ENCODE measurements around the gene NSUN3.

The NSUN3 gene

DNA sequence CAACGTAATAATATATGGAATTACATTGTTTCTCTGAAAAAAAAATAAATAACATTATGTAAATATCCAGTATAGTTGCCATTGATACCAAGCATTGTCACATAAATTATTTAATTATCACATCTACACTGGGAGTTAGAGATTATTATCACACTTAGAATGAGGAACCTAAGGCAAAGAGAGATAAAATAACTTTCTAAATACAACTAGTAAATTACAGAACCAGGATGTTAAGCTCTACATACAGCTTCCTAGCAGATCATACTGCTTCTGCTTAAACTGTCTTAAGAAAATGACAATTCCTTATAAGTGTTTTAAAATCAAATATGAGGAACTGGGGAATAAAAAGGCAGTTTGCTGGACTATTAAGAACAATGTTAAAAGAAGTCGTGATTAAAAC lies 104.5 kb downstream of the NSUN3 start:
- DNase-seq (ENCODE audit: low read depth) = no peak

DNA sequence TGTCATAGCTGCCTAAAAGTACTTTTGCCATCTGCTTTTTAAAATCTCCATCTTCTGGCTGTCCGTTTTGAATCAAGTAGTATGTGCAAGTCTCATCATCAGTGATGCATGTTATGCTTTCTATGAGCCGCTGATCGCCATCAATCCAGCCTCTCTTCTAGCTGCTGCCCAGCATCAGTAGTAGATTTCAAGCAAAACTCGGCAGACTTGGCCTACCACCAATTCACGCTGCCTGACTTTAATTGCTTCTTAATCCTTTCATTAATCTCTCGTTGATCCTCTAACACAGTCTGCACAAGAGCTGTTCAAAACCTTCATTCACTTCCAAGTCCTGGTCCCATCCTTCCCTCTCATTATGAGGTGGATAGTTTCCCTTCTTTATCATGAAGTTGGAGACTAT lies 104.9 kb downstream of the NSUN3 start:
- TF ChIP-seq, protein P1, sequence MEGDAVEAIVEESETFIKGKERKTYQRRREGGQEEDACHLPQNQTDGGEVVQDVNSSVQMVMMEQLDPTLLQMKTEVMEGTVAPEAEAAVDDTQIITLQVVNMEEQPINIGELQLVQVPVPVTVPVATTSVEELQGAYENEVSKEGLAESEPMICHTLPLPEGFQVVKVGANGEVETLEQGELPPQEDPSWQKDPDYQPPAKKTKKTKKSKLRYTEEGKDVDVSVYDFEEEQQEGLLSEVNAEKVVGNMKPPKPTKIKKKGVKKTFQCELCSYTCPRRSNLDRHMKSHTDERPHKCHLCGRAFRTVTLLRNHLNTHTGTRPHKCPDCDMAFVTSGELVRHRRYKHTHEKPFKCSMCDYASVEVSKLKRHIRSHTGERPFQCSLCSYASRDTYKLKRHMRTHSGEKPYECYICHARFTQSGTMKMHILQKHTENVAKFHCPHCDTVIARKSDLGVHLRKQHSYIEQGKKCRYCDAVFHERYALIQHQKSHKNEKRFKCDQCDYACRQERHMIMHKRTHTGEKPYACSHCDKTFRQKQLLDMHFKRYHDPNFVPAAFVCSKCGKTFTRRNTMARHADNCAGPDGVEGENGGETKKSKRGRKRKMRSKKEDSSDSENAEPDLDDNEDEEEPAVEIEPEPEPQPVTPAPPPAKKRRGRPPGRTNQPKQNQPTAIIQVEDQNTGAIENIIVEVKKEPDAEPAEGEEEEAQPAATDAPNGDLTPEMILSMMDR (IDR thresholded peaks at IDR 0.05; ENCODE audit: control insufficient read depth, extremely low read depth, insufficient read depth) = no peak
- no peak for DNase-seq (ENCODE audit: low read depth)
- no peak overlapping the region for H3K4me3 ChIP-seq (ENCODE audit: low read depth, low read length)

More for the DNA sequence above, 104.5 kb downstream of the NSUN3 start:
- TF ChIP-seq, protein P1 (IDR thresholded peaks at IDR 0.05; ENCODE audit: control insufficient read depth, extremely low read depth, insufficient read depth) = no peak
- H3K4me3 ChIP-seq (ENCODE audit: low read depth, low read length) = no peak overlapping the region

DNA sequence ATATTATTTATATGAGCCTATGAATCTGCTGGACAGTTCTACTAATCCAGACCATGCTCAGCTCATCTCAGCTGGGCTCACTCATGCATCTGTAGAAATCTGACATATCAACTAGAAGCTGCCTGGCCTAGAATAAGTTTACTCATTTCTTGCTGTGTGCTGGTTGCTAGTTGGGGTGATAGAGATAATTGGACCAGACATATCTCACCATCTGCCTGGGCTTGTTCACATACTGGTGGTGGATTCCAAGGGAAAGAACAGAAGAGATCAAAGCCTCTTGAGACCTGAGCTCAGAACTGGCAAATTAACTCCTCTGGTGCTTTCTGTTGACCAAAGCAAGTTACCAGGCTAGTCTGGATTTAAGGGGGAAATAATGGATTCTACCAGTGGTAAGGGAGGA lies 109.1 kb downstream of the NSUN3 start:
- DNase-seq (ENCODE audit: low read depth) = no peak
- no peak overlapping the region for H3K4me3 ChIP-seq (ENCODE audit: low read depth, low read length)
- TF ChIP-seq, protein P1 (IDR thresholded peaks at IDR 0.05; ENCODE audit: control insufficient read depth, extremely low read depth, insufficient read depth) = no peak

DNA sequence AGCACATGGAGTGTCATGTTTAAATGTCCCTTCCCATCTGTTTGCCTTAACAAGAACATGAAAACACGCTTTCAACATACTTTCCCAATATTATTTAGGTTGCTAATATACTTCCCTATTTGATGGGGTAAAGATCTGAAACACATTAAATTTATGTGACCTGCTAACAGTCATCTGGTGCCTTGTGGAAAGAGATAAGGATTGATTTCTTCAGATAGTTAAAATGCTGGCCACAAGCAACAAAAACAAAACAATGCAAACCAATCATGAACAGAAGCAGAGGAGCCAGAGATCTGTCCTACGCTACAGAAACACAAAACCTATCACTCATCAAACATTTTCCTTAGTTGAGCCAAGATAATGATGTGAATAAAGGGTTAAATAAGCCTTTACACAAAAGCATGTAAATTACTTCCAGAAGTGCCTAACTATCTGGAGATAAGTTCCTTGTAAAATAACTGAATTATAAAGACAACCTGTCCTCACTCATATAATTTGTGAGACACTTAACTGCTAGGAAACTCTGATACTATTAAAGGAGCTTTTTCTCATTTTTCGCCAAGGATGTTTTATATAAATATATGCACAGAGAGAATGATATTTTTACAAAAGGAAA lies 109.9 kb downstream of the NSUN3 start:
- no peak for DNase-seq (ENCODE audit: low read depth)
- TF ChIP-seq, protein P1 (IDR thresholded peaks at IDR 0.05; ENCODE audit: control insufficient read depth, extremely low read depth, insufficient read depth) = no peak

DNA sequence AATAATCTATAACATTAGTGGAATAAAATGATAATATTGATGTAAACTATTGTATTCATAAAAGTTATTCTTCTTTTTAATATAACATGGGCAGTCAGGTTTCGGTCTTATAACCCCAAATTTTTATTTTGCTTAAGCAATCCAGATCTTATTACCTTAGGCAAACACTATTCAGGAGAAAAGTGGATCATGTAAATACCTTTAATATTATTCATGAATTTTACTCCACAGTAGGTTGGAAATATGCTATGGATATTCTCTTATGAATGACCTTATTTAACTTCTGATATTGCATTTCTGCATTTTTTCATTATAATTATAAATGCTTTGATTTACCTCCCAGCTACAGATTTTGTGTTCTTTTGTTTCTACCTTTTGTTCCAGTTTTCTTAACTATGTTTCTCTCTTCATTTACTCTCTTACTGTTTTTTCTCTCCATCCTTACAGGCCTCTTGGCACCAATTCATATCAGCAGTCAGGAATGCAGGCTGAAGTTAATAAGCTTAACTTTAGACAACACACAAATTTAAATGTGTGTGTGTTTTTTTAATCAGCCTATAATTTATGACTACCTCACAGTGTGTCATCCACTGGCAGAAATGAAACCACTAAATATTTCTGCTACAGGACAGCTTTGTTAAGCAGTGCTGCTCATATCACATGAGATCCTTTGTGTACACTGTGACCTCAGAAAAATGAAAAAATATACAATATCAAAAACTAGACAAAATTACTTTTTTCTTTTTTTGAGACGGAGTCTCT lies 111.0 kb downstream of the NSUN3 start:
- H3K4me3 ChIP-seq (ENCODE audit: low read depth, low read length) = no peak overlapping the region
- TF ChIP-seq, protein P1 (IDR thresholded peaks at IDR 0.05; ENCODE audit: control insufficient read depth, extremely low read depth, insufficient read depth) = no peak
- no peak for DNase-seq (ENCODE audit: low read depth)

More for the DNA sequence above, 109.9 kb downstream of the NSUN3 start:
- H3K4me3 ChIP-seq (ENCODE audit: low read depth, low read length) = no peak overlapping the region

DNA sequence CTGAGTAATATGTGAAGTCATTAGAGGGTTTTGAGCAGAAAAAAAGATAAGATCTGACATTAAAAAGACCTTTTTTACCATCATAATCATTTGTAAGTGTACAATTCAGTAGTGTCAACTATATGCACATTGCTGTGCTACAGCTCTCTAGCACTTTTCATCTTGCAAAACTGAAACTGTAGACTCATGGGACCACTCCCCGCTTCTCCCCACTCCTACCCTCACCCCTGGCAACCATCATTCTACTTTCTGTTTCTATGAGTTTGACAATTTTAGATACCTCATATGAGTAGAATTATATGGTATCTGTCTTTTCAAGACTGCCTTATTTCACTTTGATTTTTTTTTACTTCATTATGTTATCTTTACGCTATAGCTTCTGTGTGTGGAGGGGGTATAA lies 112.8 kb downstream of the NSUN3 start:
- DNase-seq (ENCODE audit: low read depth) = no peak
- H3K4me3 ChIP-seq (ENCODE audit: low read depth, low read length) = no peak overlapping the region
- TF ChIP-seq, protein P1 (IDR thresholded peaks at IDR 0.05; ENCODE audit: control insufficient read depth, extremely low read depth, insufficient read depth) = no peak

Measured in LNCaP clone FGC (cell line).